HCT116 (cell line): Measurements from ENCODE around the gene BLCAP. TPM values are rescaled to one million over a fixed set of nuclear protein-coding genes. Genes with fewer than 3 reads are reported as not detected.
"Not testable (repeated sequence)": the region's sequence is repeated elsewhere in the genome, so short reads cannot be mapped to it uniquely, and the experiment has no call there.

Experiments
- ATAC-seq: fragments of 200-7000 bp; cut with Tn5 transposase; 2 replicates; pipeline ENCODE4 v1.9.1; 2020; ENCODE audit warnings: mild to moderate bottlenecking, moderate library complexity
- BruUV-seq: library from RNA; stranded (reverse); fragments of 400-500 nt; replicated peaks from 2 replicates; lab custom pipeline; 2021; lab: Mats Ljungman, UMichigan
- CTCF ChIA-PET: fragments of 300-600 bp; sonication (Branson Sonifier 250); formaldehyde crosslinking; loops from one replicate; lab custom pipeline; 2021; ENCODE audit warnings: antibody characterized with exemption; lab: Charles Lee
- POLR2A ChIA-PET: fragments of 300-600, 350-600 bp; sonication (Branson Sonifier 250); formaldehyde crosslinking; loops from one replicate; lab custom pipeline; 2021; ENCODE audit warnings: antibody characterized with exemption; lab: Charles Lee
- RAD21 ChIA-PET, 2 experiments: fragments of 300-600 bp; sonication (Branson Sonifier 250); formaldehyde crosslinking; loops; one replicate each; lab custom pipeline; 2023; ENCODE audit warnings: low total read pairs in 2 of 2; ENCODE audit not compliant: uncharacterized antibody in 2 of 2, unreplicated experiment in 2 of 2, low non-redundant PET in 1 of 2; lab: Charles Lee
- DNase-seq: peaks from one replicate; pipeline ENCODE4 v3.0.0-alpha.2; 2010; ENCODE audit warnings: low read depth, low spot score
- H2AFZ ChIP-seq: fragments of 200-600 bp; shearing (Covaris generic), sonication (generic); 2 replicates; pipeline ENCODE4 v1.6.1; 2017; ENCODE audit warnings: low read depth, mixed run types, mixed read lengths, antibody characterized with exemption, low read length; ENCODE audit not compliant: poor library complexity, severe bottlenecking
- H3K27ac ChIP-seq: 2 replicates; pipeline ENCODE4 v1.5.1; 2012; ENCODE audit warnings: low read depth, low read length
- H3K27me3 ChIP-seq: fragments of 200-600 bp; sonication (generic); 2 replicates; pipeline ENCODE4 v1.6.1; 2016; ENCODE audit warnings: mixed run types, low read length, mixed read lengths; ENCODE audit not compliant: insufficient read depth
- H3K36me3 ChIP-seq, 2 experiments: fragments of 200-500 bp in 1 of 2; fragments of 200-600 bp in 1 of 2; sonication (Bioruptor generic) in 1 of 2; sonication (generic) in 1 of 2; 2 replicates each; pipeline versions ENCODE4 v1.5.1 to v1.6.1; 2014 to 2016; ENCODE audit warnings: low read length in 2 of 2, inconsistent platforms in 1 of 2, mixed read lengths in 1 of 2, mixed run types in 1 of 2; ENCODE audit not compliant: insufficient read depth in 2 of 2, control insufficient read depth in 1 of 2
- H3K4me1 ChIP-seq, 2 experiments: fragments of 200-600 bp in 1 of 2; sonication (generic) in 1 of 2; 2 replicates each; pipeline versions ENCODE4 v1.5.1 to v1.6.1; 2012 to 2017; ENCODE audit warnings: low read length in 2 of 2, inconsistent platforms in 1 of 2, mild to moderate bottlenecking in 1 of 2, mixed read lengths in 1 of 2, mixed run types in 1 of 2, moderate library complexity in 1 of 2; ENCODE audit not compliant: insufficient read depth in 2 of 2, control insufficient read depth in 1 of 2
- H3K4me2 ChIP-seq: fragments of 200-600 bp; sonication (generic); 2 replicates; pipeline ENCODE4 v1.6.1; 2017; ENCODE audit warnings: mixed run types, low read length, mixed read lengths
- H3K4me3 ChIP-seq, 2 experiments: fragments of 200-600 bp in 1 of 2; sonication (generic) in 1 of 2; replicated peaks in 1 of 2; 2 replicates each; pipeline ENCODE4 v1.5.1; 2011 to 2016; ENCODE audit warnings: low read length in 2 of 2, control low read depth in 1 of 2, low read depth in 1 of 2, mild to moderate bottlenecking in 1 of 2, mixed read lengths in 1 of 2, mixed run types in 1 of 2
- H3K79me2 ChIP-seq: fragments of 200-600 bp; sonication (generic); 2 replicates; pipeline ENCODE4 v1.6.1; 2017; ENCODE audit warnings: mild to moderate bottlenecking, mixed run types, low read length, moderate library complexity, mixed read lengths; ENCODE audit not compliant: insufficient read depth
- H3K9ac ChIP-seq: fragments of 200-600 bp; sonication (generic); 2 replicates; pipeline ENCODE4 v1.6.1; 2016; ENCODE audit warnings: low read length, mixed read lengths
- H3K9me2 ChIP-seq: fragments of 200-600 bp; sonication (generic), shearing (Covaris generic); 2 replicates; pipeline ENCODE4 v1.6.1; 2017; ENCODE audit warnings: mixed run types, mild to moderate bottlenecking, moderate library complexity; ENCODE audit not compliant: insufficient read depth
- H3K9me3 ChIP-seq, 2 experiments: fragments of 200-500 bp in 1 of 2; fragments of 200-600 bp in 1 of 2; sonication (Bioruptor generic) in 1 of 2; sonication (generic) in 1 of 2; 2 replicates each; pipeline ENCODE4 v1.6.1; 2014 to 2017; ENCODE audit warnings: low read length in 2 of 2, mixed read lengths in 2 of 2, inconsistent platforms in 1 of 2, low read depth in 1 of 2, mild to moderate bottlenecking in 1 of 2, mixed run types in 1 of 2, moderate library complexity in 1 of 2; ENCODE audit not compliant: control insufficient read depth in 1 of 2, insufficient read depth in 1 of 2
- H4K20me1 ChIP-seq: fragments of 200-600 bp; sonication (generic), shearing (Covaris generic); 2 replicates; pipeline ENCODE4 v1.6.1; 2017; ENCODE audit warnings: mixed run types, mild to moderate bottlenecking, moderate library complexity; ENCODE audit not compliant: insufficient read depth
- CBX3 ChIP-seq: IDR thresholded peaks from 2 replicates; pipeline ENCODE4 v1.6.1; 2012; ENCODE audit warnings: low read depth
- EGR1 ChIP-seq: IDR thresholded peaks from 2 replicates; pipeline ENCODE4 v1.6.1; 2012; ENCODE audit warnings: low read depth
- ELF1 ChIP-seq: IDR thresholded peaks from 2 replicates; pipeline ENCODE4 v1.6.1; 2012; ENCODE audit warnings: low read depth, borderline replicate concordance
- EZH2 ChIP-seq: fragments of 200-600 bp; sonication (generic); IDR thresholded peaks from 2 replicates; pipeline ENCODE4 v1.6.1; 2017; ENCODE audit warnings: antibody characterized with exemption, mixed run types
- POLR2A ChIP-seq: IDR thresholded peaks from 2 replicates; pipeline ENCODE4 v1.7.0; 2011; ENCODE audit warnings: borderline replicate concordance; ENCODE audit not compliant: insufficient read depth, insufficient read length; ENCODE audit errors: extremely low read depth
- POLR2AphosphoS5 ChIP-seq: IDR thresholded peaks from 2 replicates; pipeline ENCODE4 v1.6.1; 2011; ENCODE audit warnings: mild to moderate bottlenecking, low read depth, low read length, moderate library complexity
- RAD21 ChIP-seq: IDR thresholded peaks from 2 replicates; pipeline ENCODE4 v1.6.1; 2012; ENCODE audit warnings: low read depth, mild to moderate bottlenecking
- SIN3A ChIP-seq: IDR thresholded peaks from 2 replicates; pipeline ENCODE4 v1.6.1; 2012; ENCODE audit warnings: low read depth
- SRF ChIP-seq: IDR thresholded peaks from 2 replicates; pipeline ENCODE4 v1.6.1; 2012; ENCODE audit warnings: low read depth
- TCF7L2 ChIP-seq: IDR thresholded peaks from 2 replicates; pipeline ENCODE4 v1.7.0; 2011; ENCODE audit warnings: borderline replicate concordance, inconsistent platforms; ENCODE audit not compliant: insufficient read depth, insufficient read length; ENCODE audit errors: extremely low read depth
- YY1 ChIP-seq: IDR thresholded peaks from 2 replicates; pipeline ENCODE4 v1.6.1; 2011; ENCODE audit warnings: low read length, low read depth, moderate library complexity, mild to moderate bottlenecking; ENCODE audit not compliant: insufficient replicate concordance; ENCODE audit errors: extremely low read depth
- intact Hi-C: fragments of 100-400 bp; cut with micrococcal nuclease; formaldehyde crosslinking; loops from 2 replicates; pipeline ENCODE4 v1.10.0; 2022
- total RNA-seq: library from RNA; stranded (reverse); gene quantifications from one replicate; pipeline ENCODE4 v1.2.1, GENCODE V29; 2021; ENCODE audit not compliant: unreplicated experiment
- TF ChIP-seq, protein P1 (sequence below): IDR thresholded peaks from 2 replicates; pipeline ENCODE4 v1.6.1; 2011; ENCODE audit warnings: mild to moderate bottlenecking, low read length, moderate library complexity; ENCODE audit not compliant: insufficient replicate concordance; ENCODE audit errors: extremely low read depth

The BLCAP gene
- total RNA-seq, 1 experiment from 2014 or later, result 27.5 TPM

DNA sequence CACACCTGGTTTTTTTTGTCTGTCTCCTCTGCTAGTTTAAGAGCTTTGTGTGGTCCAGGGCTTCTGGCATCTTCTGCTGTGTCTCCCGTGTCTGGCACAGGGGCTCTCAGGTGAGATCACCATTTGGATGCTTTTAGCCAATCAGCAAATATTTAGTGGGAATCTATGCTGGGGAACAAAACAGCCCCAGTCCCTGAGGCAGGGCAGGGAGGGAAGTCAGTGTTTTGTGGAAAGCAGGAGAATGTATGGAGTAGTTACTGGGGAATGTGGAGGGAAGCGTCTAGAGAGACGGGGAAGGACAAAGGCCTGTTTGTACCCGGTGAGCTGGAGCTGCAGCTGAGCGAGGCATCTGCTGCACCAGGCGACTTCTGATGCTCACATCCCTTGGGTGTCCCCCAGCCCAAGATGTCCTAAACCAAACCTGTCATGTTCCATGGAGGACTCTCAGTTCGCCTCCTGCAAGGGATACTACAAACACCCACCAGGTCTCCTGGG lies 55.9 kb downstream of the BLCAP start:
- no TSS peak for BruUV-seq
- Histone ChIP-seq H3K9me2 (no peaks in the 10 kb centered on the region), H2AFZ (no peak overlapping the region), H3K4me2 (no peak overlapping the region), H4K20me1 (no peaks in the 10 kb centered on the region), H3K4me3 (no peak overlapping the region), H3K9me3 (no peaks in the 10 kb centered on the region), H3K9ac (no peak overlapping the region), H3K27me3 (peaks cover 31% of the 10 kb centered on the region), H3K27ac (no peak overlapping the region), H3K4me1 (no peaks in the 10 kb centered on the region), H3K36me3 (no peaks in the 10 kb centered on the region), H3K79me2 (no peaks in the 10 kb centered on the region)
- ATAC-seq, result no peak
- no peak for DNase-seq
- POLR2A ChIA-PET, result no interaction called here
- TF ChIP-seq EZH2 (no peak), EGR1 (no peak), YY1 (no peak), RAD21 (no peak), ELF1 (no peak), POLR2A (no peak), SIN3A (no peak), POLR2AphosphoS5 (no peak), CBX3 (no peak), SRF (no peak), TCF7L2 (no peak)
- TF ChIP-seq, protein P1, sequence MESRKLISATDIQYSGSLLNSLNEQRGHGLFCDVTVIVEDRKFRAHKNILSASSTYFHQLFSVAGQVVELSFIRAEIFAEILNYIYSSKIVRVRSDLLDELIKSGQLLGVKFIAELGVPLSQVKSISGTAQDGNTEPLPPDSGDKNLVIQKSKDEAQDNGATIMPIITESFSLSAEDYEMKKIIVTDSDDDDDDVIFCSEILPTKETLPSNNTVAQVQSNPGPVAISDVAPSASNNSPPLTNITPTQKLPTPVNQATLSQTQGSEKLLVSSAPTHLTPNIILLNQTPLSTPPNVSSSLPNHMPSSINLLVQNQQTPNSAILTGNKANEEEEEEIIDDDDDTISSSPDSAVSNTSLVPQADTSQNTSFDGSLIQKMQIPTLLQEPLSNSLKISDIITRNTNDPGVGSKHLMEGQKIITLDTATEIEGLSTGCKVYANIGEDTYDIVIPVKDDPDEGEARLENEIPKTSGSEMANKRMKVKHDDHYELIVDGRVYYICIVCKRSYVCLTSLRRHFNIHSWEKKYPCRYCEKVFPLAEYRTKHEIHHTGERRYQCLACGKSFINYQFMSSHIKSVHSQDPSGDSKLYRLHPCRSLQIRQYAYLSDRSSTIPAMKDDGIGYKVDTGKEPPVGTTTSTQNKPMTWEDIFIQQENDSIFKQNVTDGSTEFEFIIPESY, result no peak
- intact Hi-C loops, result no loop called here
- CTCF ChIA-PET, result no interaction called here
- RAD21 ChIA-PET, result no interaction called here

DNA sequence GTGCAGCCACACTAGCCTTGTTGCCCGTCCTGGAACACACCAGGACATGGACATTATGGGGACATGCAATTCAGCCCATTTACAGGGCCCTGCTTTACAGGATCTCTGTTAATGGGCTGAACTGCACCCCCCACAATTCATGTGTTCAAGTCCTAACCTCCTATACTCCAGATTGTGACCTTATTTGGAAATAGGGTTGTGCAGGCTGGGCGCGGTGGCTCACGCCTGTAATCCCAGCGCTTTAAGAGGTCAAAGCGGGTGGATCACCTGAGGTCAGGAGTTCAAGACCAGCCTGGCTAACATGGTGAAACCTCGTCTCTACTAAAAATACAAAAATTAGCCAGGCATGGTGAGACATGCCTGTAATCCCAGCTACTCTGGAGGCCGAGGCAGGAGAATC lies 57.5 kb downstream of the BLCAP start:
- H3K4me2 ChIP-seq, DNase-seq, H3K4me3 ChIP-seq, ATAC-seq, H3K79me2 ChIP-seq, RAD21 ChIA-PET, BruUV-seq, intact Hi-C loops, H3K4me1 ChIP-seq, H3K9ac ChIP-seq, H3K9me3 ChIP-seq, H2AFZ ChIP-seq, H3K9me2 ChIP-seq, H3K27ac ChIP-seq, POLR2A ChIA-PET, CTCF ChIA-PET, H4K20me1 ChIP-seq, H3K36me3 ChIP-seq: not testable (repeated sequence)
- peaks cover 18% of the 10 kb centered on the region; the same call in 1 of the 2 replicates for H3K27me3 ChIP-seq
